Spleen (tissue), 11 donors: Measurements from ENCODE around the gene POLQ. TPM values are rescaled to one million over a fixed set of nuclear protein-coding genes. Genes with fewer than 3 reads are reported as not detected.

ENCODE experiments used
- DNase-seq: peaks from one replicate; pipeline ENCODE4 v3.0.0-alpha.2; 2020
- H3K27ac ChIP-seq, 8 donors: fragments of 200-600 bp; sonication (generic) in 7 of 8; 1 replicate in 4 of 8; 2 replicates in 4 of 8; pipeline versions ENCODE4 v1.5.0 to v1.8.0; 2016 to 2021; ENCODE audit warnings: inconsistent platforms in 4 of 8, mild to moderate bottlenecking in 4 of 8, moderate library complexity in 1 of 8
- H3K27me3 ChIP-seq, 7 donors: fragments of 200-600 bp; sonication (generic) in 6 of 7; replicated peaks in 1 of 7; 1 replicate in 4 of 7; 2 replicates in 3 of 7; pipeline versions ENCODE4 v1.5.0 to v1.8.0; 2016 to 2021; ENCODE audit warnings: inconsistent platforms in 3 of 7, mild to moderate bottlenecking in 1 of 7
- H3K36me3 ChIP-seq, 6 donors: fragments of 200-600 bp; sonication (generic) in 5 of 6; 1 replicate in 4 of 6; 2 replicates in 2 of 6; pipeline versions ENCODE4 v1.5.0 to v1.8.0; 2016 to 2021; ENCODE audit warnings: inconsistent platforms in 2 of 6
- H3K4me1 ChIP-seq, 6 donors: fragments of 200-600 bp; sonication (generic) in 5 of 6; 1 replicate in 3 of 6; 2 replicates in 3 of 6; pipeline versions ENCODE4 v1.5.0 to v1.8.0; 2016 to 2021; ENCODE audit warnings: inconsistent platforms in 3 of 6
- H3K4me3 ChIP-seq, 8 donors: fragments of 200-600 bp; sonication (generic) in 7 of 8; 1 replicate in 4 of 8; 2 replicates in 4 of 8; pipeline versions ENCODE4 v1.5.0 to v1.8.0; 2016 to 2021; ENCODE audit warnings: inconsistent platforms in 4 of 8, mild to moderate bottlenecking in 4 of 8, moderate library complexity in 2 of 8
- H3K9me3 ChIP-seq, 8 donors: fragments of 200-600 bp; sonication (generic) in 7 of 8; 1 replicate in 4 of 8; 2 replicates in 4 of 8; pipeline versions ENCODE4 v1.5.0 to v1.8.0; 2016 to 2021; ENCODE audit warnings: inconsistent platforms in 4 of 8
- CTCF ChIP-seq, 11 experiments: fragments of 200-600 bp in 7 of 11; fragments of 450-650 bp in 4 of 11; sonication (generic) in 4 of 11; IDR thresholded peaks in 8 of 11; conservative IDR thresholded peaks in 3 of 11; 1 replicate in 7 of 11; 2 replicates in 4 of 11; pipeline versions ENCODE4 v1.4.0 to v1.8.0; 2016 to 2021; ENCODE audit warnings: antibody characterized with exemption in 11 of 11, inconsistent platforms in 4 of 11, mild to moderate bottlenecking in 1 of 11
- POLR2A ChIP-seq, 3 donors: fragments of 450-650 bp; IDR thresholded peaks; one replicate each; pipeline ENCODE4 v1.5.1; 2017; ENCODE audit warnings: antibody characterized with exemption in 3 of 3, mild to moderate bottlenecking in 1 of 3
- POLR2AphosphoS5 ChIP-seq, 3 donors: sonication (generic); formaldehyde crosslinking; IDR thresholded peaks; one replicate each; pipeline ENCODE4 v1.5.1; 2017; ENCODE audit warnings: antibody characterized with exemption in 3 of 3
- WGBS, 5 donors: extraction: QIAGEN DNeasy Blood & Tissue Kit in 3 of 5; methylation state at CpG; one replicate each; pipeline versions ENCODE4 v1.1.5 to v1.1.7; 2013 to 2018; 5-methylcytosine and 5-hydroxymethylcytosine counted together
- intact Hi-C: fragments of 100-400 bp; cut with DNase I; formaldehyde crosslinking; loops from one replicate; pipeline ENCODE4 v1.15.0; 2023; ENCODE audit warnings: low total_unique reads
- polyA plus RNA-seq, 3 donors: library from polyadenylated mRNA; stranded (reverse); fragments of 200-250 nt; gene quantifications; one replicate each; pipeline ENCODE4 v1.2.1, GENCODE V29; 2013
- total RNA-seq, 7 donors: library from RNA; depleted of rRNA in 3 of 7; stranded (reverse); fragments of >200 nt in 3 of 7; fragmentation: NEBNext Ultra II Directional in 4 of 7; extraction: Animal tissue kit (Norgen Biotek cat#: 25700) in 4 of 7; gene quantifications; one replicate each; pipeline versions ENCODE4 v1.1.0 to v1.2.1, GENCODE V29; 2016 to 2021
- donor health status: healthy with polysubstance abuse.
- donor health status: DM: no; HTN: no; CAD: no; lungs with moderate emphysema.
- donor health status: DM: no; HTN: no; CAD: no.
- donor health status: Bipolar disorder and iron deficiency.
- donor health status: healthy.
- donor health status: DM: no; HTN: no; CAD: no.
- donor health status: DM: yes; HTN: yes; CAD: no.

The POLQ gene
- total and polyA plus RNA-seq, 10 donors = 0.50 to 4.7 (median 1.6) TPM

DNA sequence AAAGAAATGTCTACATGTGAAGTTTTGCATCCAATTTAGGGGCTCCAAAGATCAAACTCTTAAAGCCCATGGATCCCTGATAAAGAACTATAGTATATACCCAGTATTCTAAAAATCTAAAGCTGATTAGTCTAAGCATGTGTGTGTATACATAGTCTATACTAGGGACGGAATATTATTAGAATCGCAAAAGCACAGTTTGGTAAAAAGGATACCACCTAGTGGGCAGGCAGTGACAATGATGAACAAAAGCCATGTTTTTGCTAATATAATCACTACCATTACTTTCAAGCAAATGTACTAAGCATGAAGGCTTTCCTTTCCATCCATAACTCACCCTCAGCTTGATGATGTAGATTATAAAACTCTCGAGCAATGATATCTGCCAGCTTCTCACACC, 16.5 kb downstream of the POLQ start:
- H3K27ac ChIP-seq = no peak overlapping the region
- H3K27me3 ChIP-seq = no peaks in the 10 kb centered on the region
- no peak for DNase-seq
- TF ChIP-seq POLR2AphosphoS5 (IDR thresholded peaks at IDR 0.05) (no peak), POLR2A (IDR thresholded peaks at IDR 0.05) (no peak), CTCF (IDR thresholded peaks at IDR 0.05 in 8 of 11, conservative IDR thresholded peaks at IDR 0.05 in 3 of 11) (peak in 2 of 11 experiments; percentile 8 to 14)
- intact Hi-C loops = no loop called here
- H3K4me1 ChIP-seq = no peaks in the 10 kb centered on the region
- H3K36me3 ChIP-seq = peaks cover 0 to 53% (median 0%) of the 10 kb centered on the region in 6 donors
- no peaks in the 10 kb centered on the region for H3K9me3 ChIP-seq
- no peak overlapping the region for H3K4me3 ChIP-seq
- WGBS, 5 donors = 79 to 86% (median 81%) methylated on average over 3 of the region's 3 CpGs

GRCh38 chr3:121520510-121520909, 25.3 kb downstream of the POLQ start:
- WGBS, 5 donors = 96 to 100% (median 97%) methylated on average over 3 of the region's 3 CpGs
- peaks cover 0 to 51% (median 0%) of the 10 kb centered on the region in 6 donors for H3K36me3 ChIP-seq
- H3K27ac ChIP-seq = no peak overlapping the region
- no peaks in the 10 kb centered on the region for H3K4me1 ChIP-seq
- no peak for DNase-seq
- H3K27me3 ChIP-seq = no peaks in the 10 kb centered on the region
- H3K4me3 ChIP-seq = no peak overlapping the region
- intact Hi-C loops = no loop called here
- peaks cover 0 to 21% (median 18%) of the 10 kb centered on the region in 8 donors for H3K9me3 ChIP-seq
- no peak for TF ChIP-seq CTCF (IDR thresholded peaks at IDR 0.05 in 8 of 11, conservative IDR thresholded peaks at IDR 0.05 in 3 of 11)
- no peak for TF ChIP-seq POLR2A (IDR thresholded peaks at IDR 0.05)
- TF ChIP-seq POLR2AphosphoS5 (IDR thresholded peaks at IDR 0.05) = no peak

GRCh38 chr3:121517953-121518655, 27.7 kb downstream of the POLQ start:
- no peak for DNase-seq
- Histone ChIP-seq H3K27me3 (no peaks in the 10 kb centered on the region), H3K36me3 (peaks cover 0 to 55% (median 0%) of the 10 kb centered on the region in 6 donors), H3K9me3 (peaks cover 0 to 33% (median 30%) of the 10 kb centered on the region in 8 donors), H3K27ac (no peak overlapping the region), H3K4me3 (no peak overlapping the region), H3K4me1 (no peaks in the 10 kb centered on the region)
- no peak for TF ChIP-seq POLR2AphosphoS5 (IDR thresholded peaks at IDR 0.05)
- TF ChIP-seq POLR2A (IDR thresholded peaks at IDR 0.05) = no peak
- no peak for TF ChIP-seq CTCF (IDR thresholded peaks at IDR 0.05 in 8 of 11, conservative IDR thresholded peaks at IDR 0.05 in 3 of 11)
- intact Hi-C loops = no loop called here
- 93 to 99% (median 96%) methylated on average over 5 of the region's 5 CpGs for WGBS, 5 donors

DNA sequence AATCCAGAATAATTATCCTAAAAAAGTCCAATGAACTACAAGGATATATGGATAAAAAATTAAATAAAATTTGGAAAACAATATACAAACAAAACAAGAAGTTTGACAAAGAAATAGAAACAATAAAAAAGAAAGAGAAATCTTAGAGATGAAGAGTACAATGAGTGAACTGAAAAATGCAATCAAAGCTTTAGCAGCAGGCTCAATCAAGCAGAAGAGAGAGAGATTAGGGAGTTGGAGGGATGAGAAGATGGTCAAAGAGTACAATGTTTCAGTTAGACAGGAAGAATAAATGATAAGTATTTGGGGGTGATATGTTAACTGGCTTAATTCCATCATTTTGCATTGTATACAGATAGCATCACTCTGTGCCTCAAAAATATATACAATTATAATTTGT, 29.9 kb downstream of the POLQ start:
- H3K36me3 ChIP-seq = peaks cover 0 to 56% (median 0%) of the 10 kb centered on the region in 6 donors

More for the DNA sequence above, 29.9 kb downstream of the POLQ start:
- DNase-seq = no peak
- TF ChIP-seq POLR2A (IDR thresholded peaks at IDR 0.05) = no peak
- TF ChIP-seq CTCF (IDR thresholded peaks at IDR 0.05 in 8 of 11, conservative IDR thresholded peaks at IDR 0.05 in 3 of 11) = no peak
- TF ChIP-seq POLR2AphosphoS5 (IDR thresholded peaks at IDR 0.05) = no peak
- H3K27ac ChIP-seq = no peak overlapping the region
- no peaks in the 10 kb centered on the region for H3K4me1 ChIP-seq
- H3K27me3 ChIP-seq = no peaks in the 10 kb centered on the region
- intact Hi-C loops = no loop called here
- peaks cover 0 to 33% (median 30%) of the 10 kb centered on the region in 8 donors for H3K9me3 ChIP-seq
- H3K4me3 ChIP-seq = no peak overlapping the region
